Gastroesophageal sphincter (tissue), 4 donors: Measurements from ENCODE around the gene MPG. TPM values are rescaled to one million over a fixed set of nuclear protein-coding genes. Genes with fewer than 3 reads are reported as not detected.

Source experiments
- ATAC-seq: fragments of 150-250 bp; one replicate; pipeline ENCODE4 v1.9.1; 2016; ENCODE audit warnings: mild to moderate bottlenecking, moderate library complexity
- H3K27ac ChIP-seq, 4 donors: fragments of 200-600 bp; sonication (generic) in 3 of 4; 1 replicate in 3 of 4; 2 replicates in 1 of 4; pipeline ENCODE4 v1.5.1; 2016 to 2019
- H3K27me3 ChIP-seq: fragments of 200-600 bp; sonication (generic); one replicate; pipeline ENCODE4 v1.5.1; 2019
- H3K36me3 ChIP-seq, 2 donors: fragments of 200-600 bp; sonication (generic); one replicate each; pipeline ENCODE4 v1.5.1; 2019; ENCODE audit warnings: control low read depth in 1 of 2
- H3K4me1 ChIP-seq, 3 donors: fragments of 200-600 bp; sonication (generic); 1 replicate in 2 of 3; 2 replicates in 1 of 3; pipeline ENCODE4 v1.5.1; 2016 to 2019; ENCODE audit warnings: control low read depth in 2 of 3
- H3K4me3 ChIP-seq, 2 donors: fragments of 200-600 bp; sonication (generic); one replicate each; pipeline ENCODE4 v1.5.1; 2019; ENCODE audit warnings: mild to moderate bottlenecking in 1 of 2, moderate library complexity in 1 of 2
- H3K9me3 ChIP-seq, 3 donors: fragments of 200-600 bp; sonication (generic); one replicate each; pipeline ENCODE4 v1.5.1; 2017 to 2019; ENCODE audit warnings: control low read depth in 2 of 3
- CTCF ChIP-seq, 4 experiments: fragments of 200-600 bp in 2 of 4; fragments of 450-650 bp in 2 of 4; sonication (generic) in 1 of 4; IDR thresholded peaks; one replicate each; pipeline ENCODE4 v1.5.1; 2017 to 2019; ENCODE audit warnings: antibody characterized with exemption in 4 of 4, mild to moderate bottlenecking in 2 of 4, moderate library complexity in 2 of 4
- EP300 ChIP-seq: sonication (generic); formaldehyde crosslinking; IDR thresholded peaks from one replicate; pipeline ENCODE4 v1.6.1; 2017; ENCODE audit warnings: antibody characterized with exemption, mild to moderate bottlenecking
- POLR2A ChIP-seq, 2 donors: fragments of 450-650 bp; IDR thresholded peaks; one replicate each; pipeline ENCODE4 v1.6.1; 2017; ENCODE audit warnings: antibody characterized with exemption in 2 of 2, mild to moderate bottlenecking in 2 of 2, moderate library complexity in 1 of 2
- POLR2AphosphoS5 ChIP-seq: sonication (generic); formaldehyde crosslinking; IDR thresholded peaks from one replicate; pipeline ENCODE4 v1.6.1; 2017; ENCODE audit warnings: antibody characterized with exemption
- WGBS, 2 donors: methylation state at CpG; one replicate each; pipeline ENCODE4 v1.1.5; 2018; ENCODE audit warnings: low coverage in 1 of 2; 5-methylcytosine and 5-hydroxymethylcytosine counted together
- total RNA-seq, 4 donors: library from RNA; depleted of rRNA; stranded (reverse); fragments of >200 nt; gene quantifications; one replicate each; pipeline ENCODE4 v1.1.0, GENCODE V29; 2016

The MPG gene
- total RNA-seq, 4 donors from 2014 or later = 57.4 to 114 (median 92.4) TPM

DNA sequence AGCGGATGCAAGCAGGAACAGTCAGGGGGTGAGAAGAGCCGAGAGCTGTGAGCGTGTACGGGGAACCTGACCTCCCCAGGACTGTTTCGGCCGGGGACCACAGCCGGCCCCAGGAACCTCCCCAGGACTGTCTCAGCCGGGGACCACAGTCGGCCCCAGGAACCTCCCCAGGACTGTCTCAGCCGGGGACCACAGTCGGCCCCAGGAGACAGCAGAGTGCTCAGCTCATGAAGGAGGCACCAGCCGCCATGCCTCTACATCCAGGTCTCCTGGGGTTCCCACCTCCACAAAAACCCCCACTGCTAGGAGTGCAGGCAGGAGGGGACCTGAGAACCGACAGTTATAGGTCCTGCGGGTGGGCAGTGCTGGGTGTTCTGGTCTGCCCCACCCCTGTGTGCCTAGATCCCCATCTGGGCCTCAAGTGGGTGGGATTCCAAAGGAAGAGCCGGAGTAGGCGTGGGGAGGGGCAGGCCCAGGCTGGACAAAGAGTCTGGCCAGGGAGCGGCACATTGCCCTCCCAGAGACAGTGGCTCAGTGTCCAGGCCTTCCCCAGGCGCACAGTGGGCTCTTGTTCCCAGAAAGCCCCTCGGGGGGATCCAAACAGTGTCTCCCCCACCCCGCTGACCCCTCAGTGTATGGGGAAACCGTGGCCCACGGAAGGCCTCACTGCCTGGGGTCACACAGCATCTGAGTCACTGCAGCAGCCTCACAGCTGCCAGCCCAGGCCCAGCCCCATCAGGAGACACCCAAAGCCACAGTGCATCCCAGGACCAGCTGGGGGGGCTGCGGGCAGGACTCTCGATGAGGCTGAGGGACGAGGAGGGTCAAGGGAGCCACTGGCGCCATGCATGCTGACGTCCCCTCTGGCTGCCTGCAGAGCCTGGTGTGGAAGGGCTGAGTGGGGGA is 9.9 kb upstream of the MPG start:
- no peaks in the 10 kb centered on the region for H3K27me3 ChIP-seq
- peak; percentile 7 for ATAC-seq
- no CpG with 5 or more reads among the region's 27 CpGs for WGBS, 2 donors
- TF ChIP-seq POLR2AphosphoS5 (peak; percentile 9), CTCF (IDR thresholded peaks at IDR 0.05) (no peak)
- no peaks in the 10 kb centered on the region for H3K9me3 ChIP-seq
- H3K4me3 ChIP-seq = no peak overlapping the region
- peaks cover 0 to 19% of the 10 kb centered on the region in 2 donors for H3K36me3 ChIP-seq
- peak overlapping the region in 3 of 4 donors; percentile 38 to 93 (median 53) for H3K27ac ChIP-seq
- peaks cover 0 to 80% (median 55%) of the 10 kb centered on the region in 3 donors for H3K4me1 ChIP-seq

- WGBS, 2 donors = no CpG with 5 or more reads among the region's 8 CpGs
These were observed 8.8 kb upstream of the MPG start for GRCh38 chr16:69181-69580.

GRCh38 chr16:71210-71539 is 6.8 kb upstream of the MPG start:
- Histone ChIP-seq H3K36me3 (no peaks in the 10 kb centered on the region), H3K27ac (peak overlapping the region; percentile 5 to 94 (median 93)), H3K4me1 (peaks cover 0 to 95% (median 59%) of the 10 kb centered on the region in 3 donors), H3K9me3 (no peaks in the 10 kb centered on the region), H3K27me3 (no peaks in the 10 kb centered on the region), H3K4me3 (peak overlapping the region; percentile 45 to 88)
- TF ChIP-seq POLR2A (IDR thresholded peaks at IDR 0.05) (no peak), CTCF (IDR thresholded peaks at IDR 0.05) (no peak), POLR2AphosphoS5 (no peak), EP300 (no peak)
- no peak for ATAC-seq
- 33% methylated on average over 1 of the region's 5 CpGs; no CpG with 5 or more reads in 1 of the 2 donors for WGBS, 2 donors

More at GRCh38 chr16:69181-69580, 8.8 kb upstream of the MPG start:
- peaks cover 0 to 9% of the 10 kb centered on the region in 2 donors for H3K36me3 ChIP-seq
- H3K4me3 ChIP-seq = no peak overlapping the region
- ATAC-seq = no peak
- TF ChIP-seq POLR2AphosphoS5 (no peak), CTCF (IDR thresholded peaks at IDR 0.05) (no peak), EP300 (no peak), POLR2A (IDR thresholded peaks at IDR 0.05) (no peak)
- H3K27me3 ChIP-seq = no peaks in the 10 kb centered on the region
- H3K4me1 ChIP-seq = peaks cover 0 to 90% (median 60%) of the 10 kb centered on the region in 3 donors
- H3K27ac ChIP-seq = peak overlapping the region in 3 of 4 donors; percentile 32 to 93 (median 35)
- H3K9me3 ChIP-seq = no peaks in the 10 kb centered on the region

DNA sequence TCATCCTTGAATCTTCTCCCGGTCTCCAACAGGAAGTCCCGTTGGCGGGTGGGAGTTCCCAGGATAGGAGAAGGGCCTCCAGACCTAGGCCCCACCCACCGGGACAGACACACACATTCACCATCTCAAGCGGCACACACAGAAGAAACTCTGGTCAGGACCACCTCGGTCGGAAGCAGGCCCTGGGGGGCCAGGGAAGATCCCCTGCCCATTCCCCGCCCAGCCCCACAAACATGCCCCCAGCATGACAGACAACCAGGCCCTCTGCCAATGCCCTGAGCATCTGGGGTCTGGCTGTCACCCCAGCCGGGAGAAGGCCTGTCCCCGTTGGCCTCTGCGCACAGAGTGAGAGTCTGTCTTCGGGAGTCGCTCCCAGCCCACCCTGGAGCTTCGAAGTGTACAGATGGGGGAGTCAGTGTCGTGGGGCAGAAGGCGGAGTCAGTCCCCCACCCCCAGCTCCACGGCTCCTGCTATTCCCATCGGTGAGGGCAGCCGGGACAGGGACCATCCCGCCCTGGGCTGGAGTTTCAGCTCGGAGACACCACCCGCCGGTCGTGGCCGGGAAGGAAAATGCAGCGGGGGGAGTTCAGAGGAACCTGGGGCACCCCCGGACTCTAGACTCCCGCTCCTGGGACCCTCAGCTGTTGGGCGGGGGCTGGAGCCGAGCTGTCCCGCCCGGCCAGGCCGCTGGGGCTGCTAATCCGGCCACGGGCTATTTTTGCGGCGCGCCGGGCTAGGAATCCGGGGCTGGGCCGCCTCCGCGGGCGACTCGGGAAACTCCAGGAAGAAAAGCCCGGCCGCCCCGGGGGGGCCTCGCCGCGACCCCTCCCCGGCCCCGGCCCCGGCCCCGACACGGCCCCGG is 6.3 kb upstream of the MPG start:
- H3K36me3 ChIP-seq = no peaks in the 10 kb centered on the region
- peak; percentile 50 for ATAC-seq
- peak; percentile 40 for TF ChIP-seq POLR2AphosphoS5
- no peak for TF ChIP-seq EP300
- TF ChIP-seq CTCF (IDR thresholded peaks at IDR 0.05) = peak in 3 of 4 experiments; percentile 26 to 45 (median 43)
- TF ChIP-seq POLR2A (IDR thresholded peaks at IDR 0.05) = peak; percentile 21 to 48
- peak overlapping the region; percentile 45 to 88 for H3K4me3 ChIP-seq
- no CpG with 5 or more reads among the region's 57 CpGs for WGBS, 2 donors
- peaks cover 0 to 95% (median 59%) of the 10 kb centered on the region in 3 donors for H3K4me1 ChIP-seq
- H3K27ac ChIP-seq = peak overlapping the region; percentile 36 to 94 (median 93)
- no peaks in the 10 kb centered on the region for H3K27me3 ChIP-seq
- no peaks in the 10 kb centered on the region for H3K9me3 ChIP-seq
